Stimulated activated CD4-positive, alpha-beta T cell treated with anti-CD3 and anti-CD28 coated beads, Interleukin-15, amount 100 ng/mL, for 24 hours (primary cell): ENCODE results near the gene ZNF282.

Experiments
- DNase-seq: peaks from one replicate; pipeline ENCODE4 v3.0.0-alpha.2; 2020

ZNF282 gene

GRCh38 chr7:149195180-149196150, at the start of gene ZNF282:
TSS of gene ZNF282 (plus strand) at chr7:149195546. CDS start at chr7:149195590, 44 bp downstream.
- peak; percentile 90 for DNase-seq

- peak; percentile 83 for DNase-seq
Measured at GRCh38 chr7:149147072-149147751, 48.1 kb upstream of the ZNF282 start, which contains the start of gene ZNF398. TSS of gene ZNF398 (plus strand) at chr7:149147453. CDS start at chr7:149147743, 290 bp downstream.

DNA sequence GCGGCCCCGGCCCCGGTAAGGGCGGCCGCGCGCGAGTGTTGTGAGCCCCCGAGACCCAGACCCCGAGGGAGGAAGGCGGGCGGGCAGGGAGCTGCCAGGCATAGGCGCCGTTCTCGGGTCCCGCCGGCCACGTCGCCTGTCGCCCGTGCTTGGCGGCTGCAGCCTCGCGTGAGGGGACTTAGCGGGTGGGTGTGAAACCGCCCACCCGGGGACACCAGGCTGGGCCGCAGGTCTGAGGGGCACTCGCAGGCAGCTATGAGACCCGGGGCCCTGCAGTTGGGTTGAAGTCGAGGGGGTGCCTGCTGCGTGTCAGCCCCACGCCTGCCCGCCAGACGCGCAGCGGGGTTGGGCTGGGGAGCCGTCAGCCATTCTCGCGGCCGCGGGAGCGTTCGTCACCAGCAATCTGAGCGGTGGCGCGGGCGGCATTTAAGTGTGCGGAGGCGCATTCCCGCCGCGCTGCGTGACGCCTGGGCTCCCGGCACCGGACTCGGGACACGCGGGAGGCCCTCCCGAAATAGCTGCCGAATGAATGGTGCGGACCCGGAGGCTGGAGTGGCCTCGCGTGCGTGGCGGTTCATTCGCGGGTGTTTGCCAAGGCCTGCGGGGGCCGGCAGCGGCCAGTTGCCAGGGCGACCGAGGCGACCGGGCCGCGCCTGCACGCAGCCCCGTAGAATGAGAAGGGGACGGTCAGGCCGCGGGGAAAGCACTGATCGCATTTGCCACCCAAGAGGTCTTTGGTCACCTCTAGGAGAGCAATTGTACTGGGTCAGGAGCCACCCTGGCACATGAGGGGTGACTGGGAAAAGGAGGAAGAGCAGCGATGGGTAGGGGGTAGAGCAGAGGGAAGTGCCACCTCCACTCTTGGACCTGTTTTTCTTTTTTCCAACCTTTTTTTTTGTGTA, 47.3 kb upstream of the ZNF282 start:
- DNase-seq, result peak; percentile 74

DNA sequence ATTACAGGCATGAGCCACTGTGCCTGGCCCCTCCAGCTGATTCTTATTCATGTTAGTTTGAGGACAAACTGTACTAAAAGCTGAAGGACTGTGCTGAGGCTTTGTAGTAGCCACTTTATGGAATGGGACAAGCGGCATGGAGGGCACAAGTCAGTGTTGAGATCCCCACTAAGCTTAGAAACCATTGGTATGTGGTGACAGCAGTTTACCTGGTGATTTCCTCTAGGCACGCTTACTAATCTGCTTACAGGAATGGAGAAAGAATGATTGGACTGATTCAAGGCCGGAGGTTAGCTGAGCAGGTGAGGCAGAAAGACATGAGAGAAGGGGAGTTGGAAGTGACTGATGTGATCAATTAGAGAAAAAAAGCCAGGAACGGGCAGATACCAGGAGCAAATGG, 44.4 kb upstream of the ZNF282 start:
- DNase-seq, result no peak

DNA sequence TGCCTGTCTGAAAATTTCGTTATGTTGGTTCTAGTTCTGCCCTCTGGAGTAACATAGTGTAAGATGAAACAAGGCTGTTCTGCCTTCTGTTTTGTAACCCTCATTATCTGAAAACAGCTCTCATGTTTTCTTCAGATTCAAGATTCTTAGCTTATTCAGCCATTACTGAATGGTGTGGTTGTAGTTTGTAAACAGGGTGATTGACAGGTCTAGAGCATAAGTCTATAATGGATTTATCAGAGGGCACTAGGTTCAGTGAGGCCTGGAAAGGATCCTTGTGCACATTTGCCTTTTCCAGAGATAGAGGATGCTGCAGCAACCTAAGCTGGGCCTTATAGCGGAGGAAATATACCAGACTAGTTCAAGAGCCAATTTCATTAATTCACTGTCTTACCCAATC, 42.0 kb upstream of the ZNF282 start:
- no peak for DNase-seq

DNA sequence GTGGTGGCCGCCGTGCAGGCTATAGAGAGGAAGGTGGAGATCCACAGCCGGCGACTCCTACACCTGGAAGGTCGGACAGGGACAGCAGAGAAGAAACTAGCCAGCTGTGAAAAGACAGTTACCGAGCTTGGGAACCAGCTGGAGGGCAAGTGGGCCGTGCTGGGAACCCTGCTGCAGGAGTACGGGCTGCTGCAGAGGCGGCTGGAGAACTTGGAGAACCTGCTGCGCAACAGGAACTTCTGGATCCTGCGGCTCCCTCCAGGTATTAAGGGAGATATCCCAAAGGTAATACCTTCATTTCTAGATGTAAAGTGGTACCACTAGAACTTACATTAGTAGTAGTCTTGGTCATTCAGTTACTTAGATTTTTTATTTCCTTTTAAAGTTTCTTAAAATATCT, 41.3 kb upstream of the ZNF282 start:
- no peak for DNase-seq

DNA sequence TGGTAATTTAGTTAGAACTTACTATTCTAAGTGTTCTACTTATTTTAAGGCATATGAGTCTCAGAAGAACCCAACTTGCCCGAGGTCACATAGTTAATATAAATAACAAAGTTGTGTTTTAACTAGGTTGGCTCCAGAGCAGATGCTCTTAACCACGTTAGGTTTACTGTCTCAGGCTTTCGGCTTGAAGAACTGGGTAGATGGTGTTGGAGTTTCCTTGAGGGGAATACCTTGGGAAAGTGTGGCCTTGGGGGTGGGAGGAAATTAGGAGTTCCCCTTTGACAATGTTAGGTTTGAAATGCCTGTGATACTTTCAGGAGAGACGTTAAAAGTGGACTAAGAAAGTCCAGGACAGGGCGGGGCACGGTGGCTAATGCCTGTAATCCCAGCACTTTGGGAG, 38.4 kb upstream of the ZNF282 start:
- no peak for DNase-seq

- DNase-seq, result no peak
Measured at GRCh38 chr7:149161241-149161848, 34.0 kb upstream of the ZNF282 start.

DNA sequence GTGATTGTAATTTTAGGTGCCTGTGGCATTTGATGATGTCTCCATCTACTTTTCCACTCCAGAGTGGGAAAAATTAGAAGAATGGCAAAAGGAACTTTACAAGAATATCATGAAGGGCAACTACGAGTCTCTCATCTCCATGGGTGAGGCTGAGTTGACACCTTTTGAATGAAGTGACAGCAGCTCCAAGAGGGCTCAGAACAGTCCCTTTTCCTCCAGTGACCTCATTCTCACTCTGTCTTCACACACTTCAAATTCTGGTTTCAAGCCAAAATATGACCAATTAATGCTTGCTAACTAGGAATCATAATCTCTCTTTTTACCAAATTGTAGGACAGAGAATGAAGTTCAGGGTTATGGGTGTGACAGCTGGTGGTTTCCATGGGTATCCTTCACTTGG, 29.2 kb upstream of the ZNF282 start:
- DNase-seq, result no peak

GRCh38 chr7:149166630-149167352, 28.6 kb upstream of the ZNF282 start:
- no peak for DNase-seq

DNA sequence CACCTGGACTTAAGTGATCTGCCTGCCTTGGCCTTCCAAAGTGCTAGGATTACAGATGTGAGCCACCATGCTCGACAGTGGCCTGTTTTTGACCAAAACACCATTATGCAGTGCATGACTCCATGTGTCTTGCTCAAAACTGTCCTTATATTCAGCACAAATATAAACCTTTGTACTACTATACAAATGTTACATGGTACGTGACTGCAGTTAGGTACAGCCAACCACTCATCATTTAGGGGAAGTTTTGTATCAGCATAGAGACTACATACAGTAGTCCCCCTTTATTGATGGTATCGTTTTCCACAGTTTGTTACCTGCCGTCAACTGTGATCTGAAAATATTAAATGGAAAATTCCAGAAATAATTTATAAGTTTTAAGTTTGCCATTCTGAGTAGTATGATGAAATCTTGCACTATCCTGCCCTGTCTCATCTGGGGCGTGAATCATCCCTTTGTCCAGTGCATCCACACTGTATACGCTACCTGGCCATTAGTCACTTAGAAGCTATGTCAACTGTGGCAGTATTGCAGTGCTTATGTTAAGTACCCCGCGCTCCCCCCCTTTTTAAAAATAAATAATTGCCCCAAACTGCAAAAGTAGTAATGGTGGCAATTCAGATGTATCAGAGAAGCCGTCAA, 23.3 kb upstream of the ZNF282 start:
- no peak for DNase-seq

GRCh38 chr7:149172534-149172920, 22.8 kb upstream of the ZNF282 start:
- DNase-seq, result no peak

GRCh38 chr7:149175150-149175549, 20.2 kb upstream of the ZNF282 start:
- no peak for DNase-seq

- no peak for DNase-seq
Measured at GRCh38 chr7:149179241-149179640, 16.1 kb upstream of the ZNF282 start.

- DNase-seq, result no peak
Measured at GRCh38 chr7:149180722-149181449, 14.5 kb upstream of the ZNF282 start.

DNA sequence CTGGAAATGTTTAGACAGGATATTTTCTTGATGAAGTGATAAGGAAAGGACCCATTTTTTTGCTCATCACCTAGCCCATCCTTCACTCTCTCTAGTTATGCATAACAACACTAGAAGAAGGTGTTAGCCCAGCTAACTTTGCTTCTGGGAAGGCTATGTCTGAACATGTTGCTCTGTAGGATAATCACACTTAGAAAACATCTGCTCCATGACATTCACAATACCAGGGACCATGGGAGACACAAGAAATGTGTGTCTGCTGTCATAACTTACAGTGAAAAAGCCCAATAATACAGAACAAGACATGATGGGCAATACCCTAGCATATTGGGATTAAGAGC, 13.9 kb upstream of the ZNF282 start:
- DNase-seq, result no peak

DNA sequence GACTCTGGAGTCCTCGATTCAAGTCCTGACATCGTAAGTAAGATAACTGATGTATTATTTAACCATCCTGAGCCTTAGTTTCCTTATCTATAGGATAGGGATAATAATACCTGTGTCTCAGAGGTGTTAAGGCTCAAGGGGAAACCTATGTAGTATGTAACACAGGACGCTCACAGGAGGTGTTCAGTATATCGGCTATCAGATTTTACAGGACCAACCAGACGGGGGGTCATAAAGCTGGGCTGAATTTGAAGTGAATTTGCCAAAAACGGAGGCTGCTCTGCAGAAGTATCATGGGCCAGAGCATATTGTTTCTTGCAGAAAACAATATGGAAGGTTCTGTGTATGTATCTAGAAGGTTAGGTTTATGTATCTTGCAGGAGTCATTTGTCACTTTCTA, 11.1 kb upstream of the ZNF282 start:
- DNase-seq, result no peak

- DNase-seq, result no peak
Measured at GRCh38 chr7:149188213-149188612, 7.1 kb upstream of the ZNF282 start.

DNA sequence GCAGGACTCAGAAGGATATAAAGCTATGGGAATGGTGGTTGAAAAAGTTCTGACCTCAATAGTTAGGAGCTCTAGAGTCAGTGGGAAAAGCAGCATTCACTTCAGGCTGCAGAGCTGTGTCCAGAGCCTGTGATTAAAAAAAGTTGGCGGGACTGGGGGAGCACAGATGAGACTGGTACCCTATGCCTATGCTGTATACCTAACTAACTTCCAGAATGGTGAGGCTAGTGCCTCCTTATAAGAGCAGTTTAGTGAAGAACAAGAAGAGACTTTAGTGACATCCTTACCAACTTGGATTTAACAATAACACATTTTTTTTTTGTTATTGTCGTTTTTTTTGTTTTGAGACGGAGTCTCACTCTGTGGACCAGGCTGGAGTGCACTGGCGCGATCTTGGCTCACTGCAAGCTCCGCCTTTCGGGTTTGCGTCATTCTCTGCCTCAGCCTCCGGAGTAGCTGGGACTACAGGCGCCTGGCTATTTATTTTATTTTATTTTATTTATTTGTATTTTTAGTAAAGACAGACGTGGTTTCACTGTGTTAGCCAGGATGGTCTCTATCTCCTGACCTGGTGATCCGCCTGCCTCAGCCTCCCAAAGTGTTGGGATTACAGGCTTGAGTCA, 6.6 kb upstream of the ZNF282 start:
- DNase-seq, result no peak

DNA sequence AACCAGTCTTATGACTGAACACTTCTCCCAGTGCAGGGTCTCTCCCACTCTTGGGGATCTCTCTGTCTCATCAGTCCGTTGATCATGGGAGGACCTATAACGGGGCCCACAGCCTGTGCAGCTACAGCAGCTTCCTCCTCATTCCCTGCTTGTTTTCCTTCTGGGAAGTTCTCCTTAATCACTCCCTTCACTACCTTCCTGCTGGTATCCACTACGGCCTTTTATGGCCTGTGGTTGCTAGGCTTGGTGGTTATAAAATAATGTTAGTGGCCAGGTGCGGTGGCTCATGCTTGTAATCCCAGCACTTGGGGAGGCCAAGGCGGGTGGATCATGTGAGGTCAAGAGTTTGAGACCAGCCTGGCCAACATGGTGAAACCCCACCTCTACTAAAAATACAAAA, 3.5 kb upstream of the ZNF282 start:
- no peak for DNase-seq
